H9 (cell line): ENCODE results near the gene HMX1. TPM values are rescaled to one million over a fixed set of nuclear protein-coding genes. Genes with fewer than 3 reads are reported as not detected.

Experiments
- DNase-seq: peaks from one replicate; pipeline ENCODE4 v3.0.0-alpha.2; 2017
- H2AFZ ChIP-seq: one replicate; pipeline ENCODE4 v1.6.1; 2013; ENCODE audit warnings: mild to moderate bottlenecking, low read length, control low read depth, moderate library complexity
- H2AK5ac ChIP-seq: 2 replicates; pipeline ENCODE4 v1.6.1; 2013; ENCODE audit warnings: low read length, control low read depth, mixed read lengths; ENCODE audit not compliant: insufficient read length
- H2BK120ac ChIP-seq: one replicate; pipeline ENCODE4 v1.6.1; 2013; ENCODE audit warnings: low read depth, mild to moderate bottlenecking, low read length, control low read depth, inconsistent platforms; ENCODE audit not compliant: poor library complexity, severe bottlenecking
- H2BK12ac ChIP-seq: 2 replicates; pipeline ENCODE4 v1.6.1; 2013; ENCODE audit warnings: low read length, control low read depth, mixed read lengths, low read depth; ENCODE audit not compliant: insufficient read length
- H2BK15ac ChIP-seq: 2 replicates; pipeline ENCODE4 v1.6.1; 2013; ENCODE audit warnings: low read depth, low read length, control low read depth
- H2BK20ac ChIP-seq: one replicate; pipeline ENCODE4 v1.6.1; 2013; ENCODE audit warnings: low read depth, mild to moderate bottlenecking, low read length, control low read depth, inconsistent platforms; ENCODE audit not compliant: poor library complexity, severe bottlenecking
- H2BK5ac ChIP-seq: 2 replicates; pipeline ENCODE4 v1.6.1; 2013; ENCODE audit warnings: low read length, control low read depth, mixed read lengths; ENCODE audit not compliant: insufficient read length
- H3K14ac ChIP-seq: 2 replicates; pipeline ENCODE4 v1.6.1; 2013; ENCODE audit warnings: low read length, control low read depth; ENCODE audit not compliant: insufficient read depth
- H3K18ac ChIP-seq: 2 replicates; pipeline ENCODE4 v1.6.1; 2013; ENCODE audit warnings: low read depth, mild to moderate bottlenecking, mixed read lengths, low read length, control low read depth; ENCODE audit not compliant: insufficient read length
- H3K23ac ChIP-seq: 2 replicates; pipeline ENCODE4 v1.6.1; 2013; ENCODE audit warnings: low read length, control low read depth, mixed read lengths, low read depth; ENCODE audit not compliant: insufficient read length
- H3K23me2 ChIP-seq: 2 replicates; pipeline ENCODE4 v1.6.1; 2013; ENCODE audit warnings: low read depth, mild to moderate bottlenecking, mixed read lengths, low read length, control low read depth; ENCODE audit not compliant: insufficient read length, poor library complexity, severe bottlenecking
- H3K27ac ChIP-seq: 2 replicates; pipeline ENCODE4 v1.5.1; 2013; ENCODE audit warnings: low read length, control low read depth, mixed read lengths, low read depth; ENCODE audit not compliant: insufficient read length
- H3K27me3 ChIP-seq: 2 replicates; pipeline ENCODE4 v1.6.1; 2013; ENCODE audit warnings: low read length, control low read depth, inconsistent platforms; ENCODE audit not compliant: insufficient read depth
- H3K4ac ChIP-seq: 2 replicates; pipeline ENCODE4 v1.6.1; 2013; ENCODE audit warnings: low read depth, mild to moderate bottlenecking, control low read depth, inconsistent platforms, low read length, moderate library complexity
- H3K4me1 ChIP-seq: 2 replicates; pipeline ENCODE4 v1.6.1; 2013; ENCODE audit warnings: low read length, control low read depth, inconsistent platforms; ENCODE audit not compliant: insufficient read depth
- H3K4me2 ChIP-seq: 2 replicates; pipeline ENCODE4 v1.6.1; 2013; ENCODE audit warnings: low read length, control low read depth, mixed read lengths; ENCODE audit not compliant: insufficient read length, insufficient read depth
- H3K56ac ChIP-seq: 2 replicates; pipeline ENCODE4 v1.6.1; 2013; ENCODE audit warnings: low read depth, mild to moderate bottlenecking, mixed read lengths, low read length, control low read depth; ENCODE audit not compliant: insufficient read length
- H3K79me1 ChIP-seq: 2 replicates; pipeline ENCODE4 v1.6.1; 2013; ENCODE audit warnings: low read depth, mild to moderate bottlenecking, moderate library complexity, low read length, control low read depth, inconsistent platforms; ENCODE audit not compliant: insufficient read depth, poor library complexity, severe bottlenecking
- H3K79me2 ChIP-seq: 2 replicates; pipeline ENCODE4 v1.6.1; 2013; ENCODE audit warnings: low read length, control low read depth, inconsistent platforms; ENCODE audit not compliant: insufficient read depth
- H3K9ac ChIP-seq: 2 replicates; pipeline ENCODE4 v1.6.1; 2013; ENCODE audit warnings: low read length, control low read depth, mixed read lengths; ENCODE audit not compliant: insufficient read length; ENCODE audit errors: extremely low read depth
- H3K9me3 ChIP-seq: one replicate; pipeline ENCODE4 v1.6.1; 2013; ENCODE audit warnings: low read depth, low read length, inconsistent platforms; ENCODE audit not compliant: control insufficient read depth
- H3T11ph ChIP-seq: one replicate; pipeline ENCODE4 v1.6.1; 2013; ENCODE audit warnings: mild to moderate bottlenecking, low read length, control low read depth, inconsistent platforms
- H4K20me1 ChIP-seq: one replicate; pipeline ENCODE4 v1.6.1; 2013; ENCODE audit not compliant: control insufficient read depth, insufficient read length, insufficient read depth
- H4K5ac ChIP-seq: 2 replicates; pipeline ENCODE4 v1.6.1; 2013; ENCODE audit warnings: low read depth, mild to moderate bottlenecking, mixed read lengths, low read length, control low read depth; ENCODE audit not compliant: insufficient read length
- H4K8ac ChIP-seq: replicated peaks from 2 replicates; pipeline ENCODE4 v1.6.1; 2013; ENCODE audit warnings: low read length, control low read depth, mixed read lengths, low read depth; ENCODE audit not compliant: insufficient read length
- H4K91ac ChIP-seq: 2 replicates; pipeline ENCODE4 v1.6.1; 2013; ENCODE audit warnings: low read depth, mild to moderate bottlenecking, moderate library complexity, mixed read lengths, low read length, control low read depth; ENCODE audit not compliant: insufficient read length
- H3K27ac Mint-ChIP-seq, 3 experiments: 2 replicates in 2 of 3; 3 replicates in 1 of 3; pipeline ENCODE4 v1.8.0; 2020 to 2021; ENCODE audit warnings: mixed read lengths in 3 of 3, mild to moderate bottlenecking in 1 of 3, moderate library complexity in 1 of 3
- H3K27me3 Mint-ChIP-seq: 2 replicates; pipeline ENCODE4 v1.8.0; 2021; ENCODE audit warnings: low read depth, mild to moderate bottlenecking, moderate library complexity, mixed read lengths
- H3K36me3 Mint-ChIP-seq, 3 experiments: 2 replicates in 2 of 3; 3 replicates in 1 of 3; pipeline ENCODE4 v1.8.0; 2020 to 2021; ENCODE audit warnings: low read depth in 3 of 3, mixed read lengths in 3 of 3; ENCODE audit not compliant: insufficient read depth in 1 of 3
- H3K4me1 Mint-ChIP-seq, 2 experiments: 2 replicates each; pipeline ENCODE4 v1.8.0; 2020; ENCODE audit warnings: mixed read lengths in 2 of 2
- H3K4me3 Mint-ChIP-seq, 2 experiments: 2 replicates in 1 of 2; 3 replicates in 1 of 2; pipeline ENCODE4 v1.8.0; 2020 to 2021; ENCODE audit warnings: mild to moderate bottlenecking in 2 of 2, mixed read lengths in 2 of 2, moderate library complexity in 1 of 2
- H3K9me3 Mint-ChIP-seq, 2 experiments: 2 replicates in 1 of 2; 3 replicates in 1 of 2; pipeline ENCODE4 v1.8.0; 2020; ENCODE audit warnings: mild to moderate bottlenecking in 2 of 2, mixed read lengths in 2 of 2, moderate library complexity in 1 of 2
- CTCF ChIP-seq: fragments of 200-600 bp; sonication (generic); conservative IDR thresholded peaks from 3 replicates; pipeline ENCODE4 v1.8.0; 2021; ENCODE audit warnings: antibody characterized with exemption, mild to moderate bottlenecking
- WGBS: extraction: QIAGEN DNeasy Blood & Tissue Kit; methylation state at CpG from one replicate; pipeline ENCODE4 v1.1.7; 2013; ENCODE audit warnings: missing lambda C conversion rate, low lambda C conversion rate, mixed read lengths; ENCODE audit not compliant: insufficient read length; ENCODE audit errors: extremely low coverage; 5-methylcytosine and 5-hydroxymethylcytosine counted together
- total RNA-seq: library from RNA; stranded (reverse); gene quantifications from 2 replicates; pipeline ENCODE4 v1.2.1, GENCODE V29; 2021

The HMX1 gene
- total RNA-seq, 1 experiment from 2014 or later = 0.26 TPM

DNA sequence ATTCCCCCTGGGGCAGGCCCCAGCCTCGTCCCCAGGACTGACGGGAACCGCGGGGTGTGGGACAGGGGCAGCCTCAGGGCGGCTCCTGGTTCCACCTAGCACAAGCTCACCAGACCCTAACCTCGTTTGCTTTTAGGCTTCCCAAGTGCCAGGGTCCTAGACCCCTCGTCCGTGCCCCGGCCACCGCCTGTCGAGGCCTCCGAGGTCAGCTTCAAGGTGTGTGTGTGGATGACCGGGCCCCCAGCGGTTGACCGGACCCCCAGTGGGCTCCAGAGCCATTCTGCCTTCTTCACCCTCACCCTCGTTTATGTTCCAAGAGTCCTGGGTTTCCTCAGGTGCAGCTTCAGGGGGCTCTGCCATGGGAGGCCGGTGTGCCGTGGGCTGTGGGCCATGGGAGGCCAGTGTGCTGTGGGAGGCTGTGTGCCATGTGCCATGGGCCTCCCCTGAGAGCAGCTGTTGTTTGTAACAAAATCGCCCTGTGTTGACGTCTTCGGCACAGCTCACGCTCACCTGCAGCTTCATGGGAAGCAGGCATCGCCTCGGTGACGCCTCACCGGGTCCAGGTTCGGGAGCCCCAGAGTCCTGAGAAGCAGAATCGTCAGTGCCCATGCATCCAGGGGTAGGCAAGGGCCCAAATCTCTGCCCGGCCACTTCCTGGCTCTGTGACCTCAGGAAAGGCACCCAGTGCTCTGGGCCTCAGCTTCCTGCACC lies 43.0 kb upstream of the HMX1 start:
- no peak overlapping the region for H3K4ac ChIP-seq
- no peak overlapping the region for H3K4me2 ChIP-seq
- no peak overlapping the region for H2AK5ac ChIP-seq
- no peaks in the 10 kb centered on the region for H3K27me3 ChIP-seq
- TF ChIP-seq CTCF = no peak
- DNase-seq = no peak
- no peak overlapping the region for H3K9ac ChIP-seq
- H2BK20ac ChIP-seq = no peak overlapping the region
- no peak overlapping the region for H2BK12ac ChIP-seq
- H3K56ac ChIP-seq = no peak overlapping the region
- H2BK120ac ChIP-seq = no peak overlapping the region
- no peak overlapping the region for H4K5ac ChIP-seq
- no peak overlapping the region for H3T11ph ChIP-seq
- no peak overlapping the region for H2AFZ ChIP-seq
- no peak overlapping the region for H4K8ac ChIP-seq
- H3K79me2 ChIP-seq = no peaks in the 10 kb centered on the region
- Mint-ChIP-seq H3K36me3 (no peaks in the 10 kb centered on the region), H3K4me1 (no peaks in the 10 kb centered on the region), H3K4me3 (no peak overlapping the region; a peak in 1 of 5 replicates), H3K9me3 (no peaks in the 10 kb centered on the region; a peak in 1 of 5 replicates), H3K27me3 (peaks cover 42% of the 10 kb centered on the region), H3K27ac (no peak overlapping the region)
- no peak overlapping the region for H2BK5ac ChIP-seq
- H3K23ac ChIP-seq = no peak overlapping the region
- H3K23me2 ChIP-seq = no peaks in the 10 kb centered on the region
- H2BK15ac ChIP-seq = no peak overlapping the region
- no CpG with 5 or more reads among the region's 29 CpGs for WGBS
- H3K14ac ChIP-seq = no peak overlapping the region
- no peaks in the 10 kb centered on the region for H3K4me1 ChIP-seq
- no peaks in the 10 kb centered on the region for H3K79me1 ChIP-seq
- H4K91ac ChIP-seq = no peak overlapping the region
- peaks cover 3% of the 10 kb centered on the region for H4K20me1 ChIP-seq
- H3K18ac ChIP-seq = no peak overlapping the region
- no peaks in the 10 kb centered on the region for H3K9me3 ChIP-seq
- no peak overlapping the region for H3K27ac ChIP-seq
